K562 (cell line): ENCODE measurements around the gene OR10D3. TPM values are rescaled to one million over a fixed set of nuclear protein-coding genes. Genes with fewer than 3 reads are reported as not detected.

Experiments
- AFF4 ChIP-seq: sonication (generic); formaldehyde crosslinking; IDR thresholded peaks from 2 replicates; pipeline ENCODE4 v1.8.0; 2023; ENCODE audit warnings: mild to moderate bottlenecking, missing genetic modification reagents
- C11orf30 ChIP-seq: fragments of 450-650 bp; IDR thresholded peaks from 2 replicates; pipeline ENCODE4 v1.6.1; 2016; ENCODE audit warnings: low read depth, mild to moderate bottlenecking
- CBX3 ChIP-seq, 2 experiments: IDR thresholded peaks; 1 replicate in 1 of 2; 2 replicates in 1 of 2; pipeline ENCODE4 v1.6.1; 2012; ENCODE audit warnings: inconsistent platforms in 2 of 2, low read length in 2 of 2, borderline replicate concordance in 1 of 2, control low read depth in 1 of 2
- CC2D1A ChIP-seq: fragments of 450-650 bp; IDR thresholded peaks from 2 replicates; pipeline ENCODE4 v1.6.1; 2017; ENCODE audit warnings: mild to moderate bottlenecking
- CTBP1 ChIP-seq: fragments of 450-650 bp; IDR thresholded peaks from 2 replicates; pipeline ENCODE4 v1.6.1; 2016; ENCODE audit warnings: borderline replicate concordance
- EP300 ChIP-seq: IDR thresholded peaks from 2 replicates; pipeline ENCODE4 v1.6.1; 2012; ENCODE audit warnings: low read length, improper control_type of control experiment
- ESRRA ChIP-seq: fragments of 450-650 bp; IDR thresholded peaks from 2 replicates; pipeline ENCODE4 v1.6.1; 2014; ENCODE audit warnings: low read depth, mild to moderate bottlenecking, moderate library complexity, borderline replicate concordance
- FOXK2 ChIP-seq, 2 experiments: fragments of 450-650 bp; IDR thresholded peaks in 1 of 2; conservative IDR thresholded peaks in 1 of 2; 2 replicates each; pipeline ENCODE4 v1.6.1; 2016; ENCODE audit warnings: low read depth in 2 of 2, mild to moderate bottlenecking in 1 of 2
- HOMEZ ChIP-seq: fragments of 250-450 bp; sonication (Bioruptor Pico); IDR thresholded peaks from 2 replicates; pipeline ENCODE4 v1.4.0; 2020; ENCODE audit warnings: mild to moderate bottlenecking, moderate library complexity
- LCOR ChIP-seq: sonication (generic); formaldehyde crosslinking; IDR thresholded peaks from 2 replicates; pipeline ENCODE4 v1.8.0; 2022; ENCODE audit warnings: mild to moderate bottlenecking, missing genetic modification reagents
- MAZ ChIP-seq, 2 experiments: fragments of 450-650 bp in 1 of 2; sonication (generic) in 1 of 2; formaldehyde crosslinking; IDR thresholded peaks in 1 of 2; conservative IDR thresholded peaks in 1 of 2; 2 replicates each; pipeline versions ENCODE4 v1.4.0 to v1.5.0; 2020; ENCODE audit warnings: mild to moderate bottlenecking in 1 of 2, missing genetic modification reagents in 1 of 2
- PHF8 ChIP-seq: fragments of 200-600 bp; sonication (generic); IDR thresholded peaks from 2 replicates; pipeline ENCODE4 v1.6.1; 2012; ENCODE audit warnings: mixed run types, mild to moderate bottlenecking, inconsistent platforms, low read length, moderate library complexity, borderline replicate concordance
- SMAD3 ChIP-seq: fragments of 450-650 bp; formaldehyde crosslinking; conservative IDR thresholded peaks from 2 replicates; pipeline ENCODE4 v1.4.0; 2020; ENCODE audit warnings: mild to moderate bottlenecking
- TCF15 ChIP-seq: fragments of 250-450 bp; sonication (Bioruptor Pico); IDR thresholded peaks from 2 replicates; pipeline ENCODE4 v1.8.0; 2022; ENCODE audit warnings: moderate library complexity, mild to moderate bottlenecking, inconsistent platforms
- TEAD1 ChIP-seq, 2 experiments: fragments of 450-650 bp in 1 of 2; sonication (generic) in 1 of 2; formaldehyde crosslinking; IDR thresholded peaks; 2 replicates each; pipeline versions ENCODE4 v1.4.0 to v1.8.0; 2020 to 2022; ENCODE audit warnings: mild to moderate bottlenecking in 2 of 2, missing genetic modification reagents in 1 of 2
- ZNF197 ChIP-seq: fragments of 200-800 bp; sonication (Bioruptor generic); IDR thresholded peaks from 2 replicates; pipeline ENCODE4 v1.6.1; 2016; ENCODE audit warnings: low read depth, missing genetic modification characterization, missing compliant biosample characterization
- ZNF311 ChIP-seq: fragments of 250-450 bp; sonication (Bioruptor Pico); IDR thresholded peaks from 2 replicates; pipeline ENCODE4 v1.4.0; 2020; ENCODE audit warnings: mild to moderate bottlenecking, moderate library complexity
- ZNF584 ChIP-seq: fragments of 200-800 bp; sonication (Bioruptor generic); IDR thresholded peaks from 2 replicates; pipeline ENCODE4 v1.6.1; 2016; ENCODE audit warnings: low read depth, mild to moderate bottlenecking, missing genetic modification characterization, missing compliant biosample characterization
- ZNF644 ChIP-seq: fragments of 200-800 bp; sonication (Bioruptor generic); IDR thresholded peaks from 2 replicates; pipeline ENCODE4 v1.6.1; 2016; ENCODE audit warnings: low read depth, missing genetic modification characterization, missing compliant biosample characterization
- ZNF76 ChIP-seq: fragments of 250-450 bp; sonication (Bioruptor Pico); IDR thresholded peaks from 2 replicates; pipeline ENCODE4 v1.4.0; 2020; ENCODE audit warnings: mild to moderate bottlenecking, moderate library complexity, borderline replicate concordance
- polyA plus RNA-seq, 8 experiments: library from polyadenylated mRNA; depleted of rRNA in 4 of 8; stranded (reverse) in 5 of 8; unstranded in 3 of 8; fragments of >200 nt; fragmentation: Nextera tagmentation in 2 of 8; fragmentation: Illumina TruSeq in 1 of 8; extraction: Ambion mirVana in 2 of 8; extraction: Trizol in 1 of 8; gene quantifications; 2 replicates each; pipeline versions ENCODE4 v1.2.1 to v1.2.3, GENCODE V29; 2011 to 2014; ENCODE audit warnings: inconsistent platforms in 1 of 8, missing spikeins in 1 of 8
- total RNA-seq, 7 experiments: library from RNA; depleted of rRNA in 6 of 7; stranded (reverse); fragments of >200 nt in 6 of 7; fragmentation: Illumina TruSeq in 2 of 7; extraction: Trizol in 2 of 7; gene quantifications; 2 replicates each; pipeline versions ENCODE4 v1.2.1 to v1.2.3, GENCODE V29; 2011 to 2021; ENCODE audit warnings: low replicate concordance in 1 of 7

OR10D3 gene
- total and polyA plus RNA-seq, 9 of the 15 experiments (the other 6 are each of a cell fraction or from before 2014, with no cell fraction given): 0.07 to 2.9 (median 0.80) TPM; not detected in 1

- TF ChIP-seq SMAD3: peak; percentile 71; the same call in 1 of the 2 replicates
- peak; percentile 56; the same call in 1 of the 2 replicates for TF ChIP-seq ESRRA
- TF ChIP-seq CC2D1A: peak; percentile 47; the same call in 1 of the 2 replicates
- TF ChIP-seq MAZ (CRISPR knock-in tag; conservative IDR thresholded peaks at IDR 0.05 in 1 of 2, IDR thresholded peaks at IDR 0.05 in 1 of 2): peak; percentile 44 to 51; a peak in 3 of 4 replicates
- peak; percentile 25; the same call in 1 of the 2 replicates for TF ChIP-seq PHF8
- TF ChIP-seq LCOR (CRISPR knock-in tag): peak; percentile 85
- TF ChIP-seq ZNF197 (CRISPR knock-in tag): peak; percentile 87
- peak; percentile 63; the same call in 1 of the 2 replicates for TF ChIP-seq CTBP1
- peak; percentile 93 for TF ChIP-seq EP300
- peak; percentile 16; the same call in 1 of the 2 replicates for TF ChIP-seq ZNF76
- TF ChIP-seq HOMEZ (CRISPR knock-in tag): 0 out of 2 replicates have a peak, but pooled peaks have one; percentile 9
- peak; percentile 92; the same call in 1 of the 2 replicates for TF ChIP-seq ZNF644 (tag)
- TF ChIP-seq ZNF584 (CRISPR knock-in tag): peak; percentile 83; the same call in 1 of the 2 replicates
- TF ChIP-seq CBX3 (IDR thresholded peaks at IDR 0.05; ENCODE audit: borderline replicate concordance in 1 of 2, low read length in 2 of 2): peak in 1 of 2 experiments; percentile 36; a peak in 1 of 3 replicates
- TF ChIP-seq FOXK2 (conservative IDR thresholded peaks at IDR 0.05 in 1 of 2, IDR thresholded peaks at IDR 0.05 in 1 of 2; ENCODE audit: low read depth in 2 of 2): peak; percentile 92 to 93
- TF ChIP-seq ZNF311 (CRISPR knock-in tag): 0 out of 2 replicates have a peak, but pooled peaks have one; percentile 49
- TF ChIP-seq C11orf30: peak; percentile 97
- 0 out of 2 replicates have a peak, but pooled peaks have one; percentile 32 for TF ChIP-seq AFF4 (CRISPR knock-in tag)
- TF ChIP-seq TCF15: 0 out of 2 replicates have a peak, but pooled peaks have one; percentile 3
- TF ChIP-seq TEAD1 (CRISPR knock-in tag; IDR thresholded peaks at IDR 0.05): peak; percentile 79 to 82; a peak in 2 of 4 replicates
Measured at GRCh38 chr11:124224618-124225423, 41.7 kb downstream of the OR10D3 start (continued).
